ENCODE results near the gene TMEM231.
"Not testable (repeated sequence)": the region's sequence is repeated elsewhere in the genome, so short reads cannot be mapped to it uniquely, and the experiment has no call there.

The TMEM231 gene

GRCh38 chr16:75529056-75529905, 26.8 kb downstream of the TMEM231 start:
- no peak for DNase-seq

- DNase-seq, result no peak
These were observed 28.2 kb downstream of the TMEM231 start for GRCh38 chr16:75527825-75528299.

- DNase-seq, result no peak
These were observed 29.8 kb downstream of the TMEM231 start for GRCh38 chr16:75526032-75526790.

- DNase-seq, result no peak
These were observed 36.9 kb downstream of the TMEM231 start for GRCh38 chr16:75519175-75519574.

- DNase-seq, result not testable (repeated sequence)
These were observed 39.7 kb downstream of the TMEM231 start for GRCh38 chr16:75516189-75516966.

GRCh38 chr16:75514296-75514695, 41.8 kb downstream of the TMEM231 start:
- no peak for DNase-seq

GRCh38 chr16:75506574-75506973, 49.5 kb downstream of the TMEM231 start:
- DNase-seq, result no peak

- DNase-seq, result no peak
These were observed 49.9 kb downstream of the TMEM231 start for GRCh38 chr16:75506107-75506506.

- DNase-seq, result no peak
These were observed 52.3 kb downstream of the TMEM231 start for GRCh38 chr16:75503801-75504200.

GRCh38 chr16:75502916-75503605, 53.0 kb downstream of the TMEM231 start:
- no peak for DNase-seq

GRCh38 chr16:75501820-75502219, 54.2 kb downstream of the TMEM231 start:
- DNase-seq, result not testable (repeated sequence)

GRCh38 chr16:75501359-75501758, 54.7 kb downstream of the TMEM231 start:
- DNase-seq, result no peak

GRCh38 chr16:75498605-75499322, 57.3 kb downstream of the TMEM231 start:
- DNase-seq, result peak; percentile 1

- no peak for DNase-seq
These were observed 58.5 kb downstream of the TMEM231 start for GRCh38 chr16:75497558-75497957.

GRCh38 chr16:75495076-75495674, 60.9 kb downstream of the TMEM231 start, which contains the start of gene CHST6:
Gene CHST6 (minus strand): TSS chr16:75495441. CDS start chr16:75479828, 15,613 bp downstream.
- DNase-seq, result no peak

GRCh38 chr16:75494661-75495075, 61.4 kb downstream of the TMEM231 start:
- DNase-seq, result no peak

GRCh38 chr16:75494184-75494583, 61.9 kb downstream of the TMEM231 start:
- no peak for DNase-seq

GRCh38 chr16:75491876-75492275, 64.2 kb downstream of the TMEM231 start:
- peak; percentile 43 for DNase-seq

GRCh38 chr16:75488322-75488721, 67.7 kb downstream of the TMEM231 start:
- no peak for DNase-seq

All from NCI-H2029 (cell line).